Caco-2 (cell line): Measurements from ENCODE around the gene FRMD4A. TPM values are rescaled to one million over a fixed set of nuclear protein-coding genes. Genes with fewer than 3 reads are reported as not detected.

Experiments
- BruUV-seq: library from RNA; stranded (reverse); fragments of 400-500 nt; replicated peaks from 2 replicates; lab custom pipeline; 2021; lab: Mats Ljungman, UMichigan
- CTCF ChIA-PET: fragments of 300-600 bp; sonication (Branson Sonifier 250); formaldehyde crosslinking; loops from one replicate; lab custom pipeline; 2022; ENCODE audit warnings: antibody characterized with exemption; lab: Charles Lee
- POLR2A ChIA-PET: fragments of 300-600 bp; sonication (Branson Sonifier 250); formaldehyde crosslinking; loops from one replicate; lab custom pipeline; 2022; ENCODE audit warnings: antibody characterized with exemption; lab: Charles Lee
- DNase-seq, 2 experiments: peaks; one replicate each; pipeline versions ENCODE4 v3.0.0 to v3.0.0-alpha.2; 2020 to 2022
- H3K27me3 ChIP-seq: replicated peaks from 2 replicates; pipeline ENCODE4 v1.6.0; 2011; ENCODE audit warnings: low read length; ENCODE audit not compliant: control insufficient read depth, insufficient read depth
- H3K36me3 ChIP-seq: 2 replicates; pipeline ENCODE4 v1.5.1; 2011; ENCODE audit warnings: low read length; ENCODE audit not compliant: control insufficient read depth, insufficient read depth
- H3K4me1 ChIP-seq: fragments of 250-450 bp; sonication (Bioruptor Pico); 2 replicates; pipeline ENCODE4 v1.5.1; 2020; ENCODE audit warnings: mild to moderate bottlenecking
- H3K4me3 ChIP-seq: 2 replicates; pipeline ENCODE4 v1.5.1; 2011; ENCODE audit warnings: low read depth, mild to moderate bottlenecking, control low read depth, low read length
- H3K9me3 ChIP-seq: fragments of 250-450 bp; sonication (Bioruptor Pico); 2 replicates; pipeline ENCODE4 v1.5.1; 2020; ENCODE audit warnings: mild to moderate bottlenecking, moderate library complexity
- H3K27ac Mint-ChIP-seq: one replicate; pipeline ENCODE4 v1.8.0; 2022; ENCODE audit warnings: mixed read lengths; ENCODE audit not compliant: unreplicated experiment
- H3K27me3 Mint-ChIP-seq: one replicate; pipeline ENCODE4 v1.8.0; 2022; ENCODE audit warnings: mixed read lengths; ENCODE audit not compliant: insufficient read depth, unreplicated experiment
- H3K36me3 Mint-ChIP-seq: one replicate; pipeline ENCODE4 v1.8.0; 2022; ENCODE audit warnings: mild to moderate bottlenecking, mixed read lengths; ENCODE audit not compliant: insufficient read depth, unreplicated experiment
- H3K4me1 Mint-ChIP-seq: one replicate; pipeline ENCODE4 v1.8.0; 2022; ENCODE audit warnings: low read depth, mixed read lengths; ENCODE audit not compliant: unreplicated experiment
- H3K4me3 Mint-ChIP-seq: one replicate; pipeline ENCODE4 v1.8.0; 2022; ENCODE audit warnings: mild to moderate bottlenecking, moderate library complexity, mixed read lengths; ENCODE audit not compliant: unreplicated experiment
- H3K9me3 Mint-ChIP-seq: one replicate; pipeline ENCODE4 v1.8.0; 2022; ENCODE audit warnings: mixed read lengths; ENCODE audit not compliant: unreplicated experiment
- intact Hi-C: fragments of 100-400 bp; cut with micrococcal nuclease; formaldehyde crosslinking; loops from one replicate; pipeline ENCODE4 v1.10.0; 2022; ENCODE audit not compliant: unreplicated experiment
- total RNA-seq: library from RNA; stranded (reverse); gene quantifications from 2 replicates; pipeline ENCODE4 v1.2.3, GENCODE V29; 2022
- TF ChIP-seq, protein P1 (sequence below), 2 experiments: fragments of 200-600 bp in 1 of 2; IDR thresholded peaks; 1 replicate in 1 of 2; 2 replicates in 1 of 2; pipeline versions ENCODE4 v1.5.1 to v1.8.0; 2011 to 2022; ENCODE audit warnings: antibody characterized with exemption in 1 of 2, control low read depth in 1 of 2, inconsistent platforms in 1 of 2, low read depth in 1 of 2, low read length in 1 of 2, mild to moderate bottlenecking in 1 of 2, moderate library complexity in 1 of 2; ENCODE audit not compliant: insufficient read depth in 1 of 2, severe bottlenecking in 1 of 2, unreplicated experiment in 1 of 2

Gene FRMD4A
- total RNA-seq, 1 experiment from 2014 or later: 52.1 TPM

DNA sequence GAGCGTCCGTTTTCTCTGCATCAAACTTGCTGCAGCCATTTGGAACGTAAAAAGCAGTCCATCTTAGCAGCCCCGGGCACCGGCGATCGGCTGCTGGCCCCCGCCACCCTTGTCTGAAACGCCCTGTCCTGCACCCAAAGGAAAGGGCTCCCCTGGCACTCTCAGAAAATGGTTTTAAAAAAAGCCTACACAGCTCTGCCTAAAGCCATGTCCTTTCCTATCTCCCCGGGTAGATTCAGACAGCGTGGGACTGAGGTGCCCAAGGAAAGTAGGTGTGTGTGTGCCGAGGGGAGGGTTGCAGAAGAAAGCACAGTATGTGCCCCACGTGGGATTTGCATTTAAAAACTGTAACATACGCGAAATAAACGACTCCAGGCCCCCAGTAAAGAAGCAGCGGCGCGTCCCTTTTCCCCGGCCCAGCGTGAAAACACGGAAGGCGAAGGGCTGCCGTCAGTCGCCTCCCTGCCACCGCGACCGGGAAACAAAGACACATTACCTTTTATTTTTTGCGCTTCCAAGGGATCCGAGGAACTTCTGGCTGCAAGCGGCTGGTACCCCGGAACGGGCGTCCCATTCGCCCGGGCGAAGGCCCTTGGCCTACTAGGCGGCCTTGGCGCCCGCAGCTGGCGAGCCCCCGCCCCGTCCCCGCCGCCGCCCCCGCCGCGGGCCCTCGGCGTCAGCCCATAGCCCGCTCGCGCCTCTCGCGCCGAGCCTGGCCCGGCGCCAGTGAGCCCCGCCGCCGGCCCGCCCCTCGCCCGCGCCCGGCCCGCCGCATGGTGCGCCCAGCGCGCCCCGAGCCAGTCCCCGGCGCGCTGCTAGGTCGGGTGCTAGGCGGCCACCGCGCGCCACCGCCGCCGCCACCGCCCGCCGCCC, 439.4 kb downstream of the FRMD4A start:
- no peaks in the 10 kb centered on the region for H3K9me3 Mint-ChIP-seq
- H3K36me3 Mint-ChIP-seq: no peaks in the 10 kb centered on the region
- no peaks in the 10 kb centered on the region for H3K36me3 ChIP-seq
- no peak overlapping the region for H3K27ac Mint-ChIP-seq
- H3K9me3 ChIP-seq: no peaks in the 10 kb centered on the region; the same call in 1 of the 2 replicates
- 0 out of 2 replicates have a peak, but pooled peaks cover 4% of the 10 kb centered on the region for H3K4me1 ChIP-seq
- no peaks in the 10 kb centered on the region for H3K4me1 Mint-ChIP-seq
- ChIA-PET CTCF (no interaction called here), POLR2A (no interaction called here)
- H3K4me3 ChIP-seq: no peak overlapping the region
- peaks cover 26% of the 10 kb centered on the region for H3K27me3 Mint-ChIP-seq
- TF ChIP-seq, protein P1, sequence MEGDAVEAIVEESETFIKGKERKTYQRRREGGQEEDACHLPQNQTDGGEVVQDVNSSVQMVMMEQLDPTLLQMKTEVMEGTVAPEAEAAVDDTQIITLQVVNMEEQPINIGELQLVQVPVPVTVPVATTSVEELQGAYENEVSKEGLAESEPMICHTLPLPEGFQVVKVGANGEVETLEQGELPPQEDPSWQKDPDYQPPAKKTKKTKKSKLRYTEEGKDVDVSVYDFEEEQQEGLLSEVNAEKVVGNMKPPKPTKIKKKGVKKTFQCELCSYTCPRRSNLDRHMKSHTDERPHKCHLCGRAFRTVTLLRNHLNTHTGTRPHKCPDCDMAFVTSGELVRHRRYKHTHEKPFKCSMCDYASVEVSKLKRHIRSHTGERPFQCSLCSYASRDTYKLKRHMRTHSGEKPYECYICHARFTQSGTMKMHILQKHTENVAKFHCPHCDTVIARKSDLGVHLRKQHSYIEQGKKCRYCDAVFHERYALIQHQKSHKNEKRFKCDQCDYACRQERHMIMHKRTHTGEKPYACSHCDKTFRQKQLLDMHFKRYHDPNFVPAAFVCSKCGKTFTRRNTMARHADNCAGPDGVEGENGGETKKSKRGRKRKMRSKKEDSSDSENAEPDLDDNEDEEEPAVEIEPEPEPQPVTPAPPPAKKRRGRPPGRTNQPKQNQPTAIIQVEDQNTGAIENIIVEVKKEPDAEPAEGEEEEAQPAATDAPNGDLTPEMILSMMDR (IDR thresholded peaks at IDR 0.05; ENCODE audit: insufficient read depth in 1 of 2, low read depth in 1 of 2, low read length in 1 of 2, severe bottlenecking in 1 of 2, unreplicated experiment in 1 of 2): no peak
- intact Hi-C loops: no loop called here
- H3K4me3 Mint-ChIP-seq: no peak overlapping the region
- no TSS peak for BruUV-seq
- H3K27me3 ChIP-seq: no peaks in the 10 kb centered on the region; the same call in 1 of the 2 replicates
- DNase-seq: no peak

DNA sequence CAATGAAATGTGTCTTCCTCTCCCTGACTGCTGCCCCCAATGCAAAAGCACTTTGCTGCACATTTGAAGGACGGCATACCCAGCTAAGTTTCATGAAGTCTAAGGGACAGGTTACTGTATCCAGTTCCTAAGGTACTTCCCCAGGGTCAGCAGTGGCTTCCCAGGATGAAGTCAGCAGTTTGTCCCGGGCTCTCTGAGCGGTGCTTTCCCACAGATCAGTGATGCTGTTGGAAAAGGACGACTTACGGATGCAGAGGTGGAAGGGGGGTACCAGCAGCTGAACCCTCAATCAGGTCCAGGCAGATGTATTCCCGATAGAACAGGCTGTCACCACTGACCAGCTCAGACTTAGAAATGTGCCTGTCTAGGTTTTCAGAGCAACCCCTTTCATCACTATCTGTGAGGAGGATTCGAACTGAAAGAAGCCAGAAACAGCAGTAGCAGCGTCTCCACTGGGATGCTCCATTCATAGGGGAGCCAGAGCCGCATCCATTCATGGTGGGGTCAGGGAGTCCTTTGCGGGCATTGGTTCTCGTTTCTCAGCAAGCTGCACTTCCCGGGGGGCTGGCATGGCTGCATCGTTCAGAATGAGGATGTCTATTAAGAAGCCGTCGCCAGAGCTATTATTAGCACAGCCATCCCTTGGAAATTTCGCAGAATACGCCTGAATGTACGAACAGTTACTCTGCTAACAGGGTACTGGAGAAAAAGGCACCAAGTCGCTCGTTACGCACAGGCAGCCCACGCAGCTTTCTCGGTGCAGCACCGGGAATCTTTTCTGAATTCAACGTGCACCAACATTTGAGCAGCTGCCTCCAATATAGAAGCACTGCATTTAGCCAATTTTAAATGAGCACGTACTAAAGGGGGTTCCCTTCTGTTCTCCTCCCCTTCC, 440.2 kb downstream of the FRMD4A start:
- Mint-ChIP-seq H3K27me3 (peaks cover 24% of the 10 kb centered on the region), H3K4me1 (no peaks in the 10 kb centered on the region), H3K36me3 (no peaks in the 10 kb centered on the region), H3K27ac (no peak overlapping the region), H3K4me3 (no peak overlapping the region), H3K9me3 (no peaks in the 10 kb centered on the region)
- POLR2A ChIA-PET: no interaction called here
- H3K4me3 ChIP-seq: no peak overlapping the region
- intact Hi-C loops: no loop called here
- 0 out of 2 replicates have a peak, but pooled peaks cover 4% of the 10 kb centered on the region for H3K4me1 ChIP-seq
- H3K9me3 ChIP-seq: no peaks in the 10 kb centered on the region; the same call in 1 of the 2 replicates
- TF ChIP-seq, protein P1 (IDR thresholded peaks at IDR 0.05; ENCODE audit: insufficient read depth in 1 of 2, low read depth in 1 of 2, low read length in 1 of 2, severe bottlenecking in 1 of 2, unreplicated experiment in 1 of 2): no peak
- CTCF ChIA-PET: no interaction called here
- no TSS peak for BruUV-seq
- H3K27me3 ChIP-seq: no peaks in the 10 kb centered on the region; the same call in 1 of the 2 replicates
- H3K36me3 ChIP-seq: no peaks in the 10 kb centered on the region
- no peak for DNase-seq

DNA sequence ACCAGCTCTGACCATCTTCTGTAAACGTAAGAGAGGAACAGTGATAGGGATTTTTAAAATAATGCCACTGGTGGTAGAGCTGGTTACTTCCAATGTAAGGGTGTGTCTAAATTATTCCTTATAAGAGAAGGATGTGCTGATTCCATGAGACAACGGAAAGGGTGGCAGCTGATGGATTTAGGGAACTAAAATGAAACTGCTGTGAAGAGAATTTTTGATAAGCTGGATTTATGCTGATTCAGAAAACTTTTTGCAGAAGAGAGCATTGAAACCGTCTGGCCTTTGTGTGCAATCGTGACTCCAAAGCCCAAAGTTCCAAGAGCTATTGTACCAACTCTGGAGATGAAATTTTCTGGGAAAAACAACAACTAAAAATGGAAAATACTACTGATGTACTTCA, 443.0 kb downstream of the FRMD4A start:
- intact Hi-C loops: no loop called here
- Histone ChIP-seq H3K36me3 (no peaks in the 10 kb centered on the region), H3K27me3 (no peaks in the 10 kb centered on the region; the same call in 1 of the 2 replicates), H3K4me3 (no peak overlapping the region), H3K9me3 (no peaks in the 10 kb centered on the region), H3K4me1 (0 out of 2 replicates have a peak, but pooled peaks cover 4% of the 10 kb centered on the region)
- no peaks in the 10 kb centered on the region for H3K36me3 Mint-ChIP-seq
- ChIA-PET POLR2A (no interaction called here), CTCF (interaction anchor here (1.2 kb wide), 1 partner anchor 206 kb away, joined by 4 read pairs; no protein-coding TSS in a partner anchor)
- peaks cover 17% of the 10 kb centered on the region for H3K27me3 Mint-ChIP-seq
- no peaks in the 10 kb centered on the region for H3K9me3 Mint-ChIP-seq
- H3K4me3 Mint-ChIP-seq: no peak overlapping the region
- no peaks in the 10 kb centered on the region for H3K4me1 Mint-ChIP-seq
- no TSS peak for BruUV-seq
- no peak for DNase-seq
- no peak overlapping the region for H3K27ac Mint-ChIP-seq
- TF ChIP-seq, protein P1 (IDR thresholded peaks at IDR 0.05; ENCODE audit: insufficient read depth in 1 of 2, low read depth in 1 of 2, low read length in 1 of 2, severe bottlenecking in 1 of 2, unreplicated experiment in 1 of 2): no peak
